Kidney capillary endothelial cell (primary cell): ENCODE data around the gene SEC14L5.
"Not testable (repeated sequence)": the region's sequence is repeated elsewhere in the genome, so short reads cannot be mapped to it uniquely, and the experiment has no call there.

ENCODE experiments used
- DNase-seq: peaks from one replicate; pipeline ENCODE4 v3.0.0-alpha.2; 2018; ENCODE audit warnings: low spot score

The SEC14L5 gene

DNA sequence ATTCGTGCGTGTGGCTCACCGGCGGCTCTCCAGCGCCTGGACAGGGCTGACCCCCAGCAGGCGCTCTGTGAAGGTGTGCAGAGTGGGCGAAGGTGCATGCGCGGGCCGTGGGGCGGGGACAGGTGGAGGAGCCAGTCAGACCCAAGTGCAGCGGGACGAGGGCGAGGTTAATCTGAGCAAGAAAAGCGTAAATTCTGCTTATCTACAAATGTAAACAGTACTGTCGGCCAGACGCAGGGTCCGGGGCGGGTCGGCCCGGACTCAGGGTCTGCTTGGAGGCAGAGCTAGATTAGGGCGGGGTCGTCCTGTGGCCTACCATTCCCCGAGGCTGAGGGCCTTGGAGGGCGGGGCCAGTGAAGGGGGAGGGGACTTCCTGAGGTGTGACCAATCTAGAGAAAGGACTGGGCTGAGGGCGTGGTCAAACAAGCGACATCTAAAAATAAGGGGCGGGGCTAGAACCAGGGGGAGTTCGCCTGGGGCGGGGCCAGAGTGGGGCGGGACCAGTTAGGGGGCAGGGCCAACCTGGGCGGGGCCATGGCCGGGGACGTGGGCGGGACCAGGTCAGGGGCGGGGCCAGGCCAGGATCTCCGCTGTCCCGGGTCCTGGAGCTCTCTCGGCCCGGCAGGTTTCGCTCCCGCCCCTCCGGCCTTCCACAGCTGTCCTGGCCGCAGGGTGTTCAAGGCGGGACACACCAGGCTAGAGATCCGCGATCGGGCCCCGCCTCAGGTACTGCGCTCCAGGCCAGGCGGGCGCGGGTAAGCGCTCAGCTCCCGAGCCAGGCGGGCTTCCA lies at the start of gene SEC14L5:
Gene SEC14L5 (plus strand): TSS at position 611 of the 790 bp plus-strand sequence. CDS start 994 bp downstream, outside the sequence.
- DNase-seq: peak; percentile 96

DNA sequence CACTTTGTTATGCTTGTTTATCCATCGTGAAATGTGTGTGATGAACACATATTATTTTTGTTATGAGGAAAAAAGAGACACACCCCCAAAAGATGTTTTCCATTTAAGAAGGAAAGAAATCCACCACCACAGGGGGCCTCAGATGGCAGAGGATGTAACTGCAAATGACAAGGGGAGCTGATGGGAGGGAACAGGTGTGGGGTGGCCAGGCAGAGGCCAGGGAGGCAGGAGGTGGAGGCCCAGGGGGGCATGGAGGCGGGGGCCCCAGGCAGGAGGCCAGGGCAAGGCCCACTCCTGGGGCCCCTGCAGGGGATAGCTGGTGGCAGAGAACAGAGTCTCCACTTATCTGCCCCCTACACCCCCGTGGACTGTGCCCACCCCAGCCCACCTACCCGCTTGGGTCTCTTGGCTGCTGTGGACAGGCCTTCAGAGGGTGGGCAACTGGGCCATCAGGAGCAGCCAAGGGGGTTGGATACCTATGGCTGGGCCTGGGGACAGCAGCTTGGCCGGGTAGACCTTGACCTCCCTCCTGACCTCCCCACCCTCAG lies 49.2 kb upstream of the SEC14L5 start:
- DNase-seq: no peak

DNA sequence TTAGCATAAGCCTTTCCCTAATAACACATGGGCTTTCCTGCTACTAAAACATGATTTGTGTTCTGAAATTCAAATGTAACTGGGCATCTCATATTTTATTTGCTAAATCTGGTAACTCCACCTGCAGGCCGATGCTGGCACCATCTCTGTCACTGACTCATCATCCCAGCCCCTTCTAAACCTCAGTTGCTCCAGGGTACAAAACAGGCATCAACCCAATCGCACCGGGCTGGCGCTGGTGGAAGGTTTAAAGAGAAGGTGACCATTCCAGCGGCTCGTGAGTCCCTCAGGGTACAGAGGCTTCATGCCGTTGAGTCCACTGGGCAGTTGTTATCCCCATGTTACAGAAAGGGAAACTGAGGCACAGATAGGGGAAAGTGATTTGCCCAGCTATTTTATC lies 48.3 kb upstream of the SEC14L5 start:
- no peak for DNase-seq

DNA sequence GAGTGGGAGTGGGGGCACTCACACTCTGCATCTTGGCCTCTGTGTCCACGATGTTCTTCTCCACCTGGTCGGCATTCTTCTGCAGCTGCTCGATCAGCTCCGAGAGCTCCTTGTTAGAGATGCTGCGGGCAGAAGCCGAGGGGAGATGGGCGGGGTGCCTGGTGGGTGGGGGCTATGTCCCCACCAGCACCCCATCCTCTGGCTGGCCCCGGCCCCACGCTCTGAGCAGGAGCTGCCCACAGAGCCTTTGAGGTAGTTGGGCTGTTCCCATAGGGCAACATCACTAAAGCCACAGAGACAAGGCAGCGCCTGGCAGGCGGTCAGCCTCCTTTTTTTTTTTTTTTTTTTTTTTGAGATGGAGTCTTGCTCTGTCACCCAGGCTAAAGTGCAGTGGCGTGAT lies 47.3 kb upstream of the SEC14L5 start:
- DNase-seq: no peak

DNA sequence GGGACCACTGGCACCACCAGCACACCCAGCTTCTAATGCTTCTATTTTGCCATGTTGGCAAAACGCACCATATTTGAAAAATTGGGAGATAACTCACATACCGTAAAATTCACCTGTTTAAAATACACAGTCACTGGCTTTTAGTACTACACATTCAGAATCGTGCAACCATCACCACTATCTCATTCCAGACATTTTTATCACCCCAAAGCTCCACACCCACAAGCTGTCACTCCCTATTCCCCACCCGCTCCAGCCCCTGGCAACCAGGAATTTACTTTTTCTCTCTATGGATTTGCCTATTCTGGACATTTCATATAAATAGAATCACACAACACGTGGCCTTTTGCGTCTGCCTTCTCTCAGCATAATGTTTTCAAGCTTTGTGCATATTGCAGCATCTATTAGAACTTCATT lies 46.2 kb upstream of the SEC14L5 start:
- no peak for DNase-seq

DNA sequence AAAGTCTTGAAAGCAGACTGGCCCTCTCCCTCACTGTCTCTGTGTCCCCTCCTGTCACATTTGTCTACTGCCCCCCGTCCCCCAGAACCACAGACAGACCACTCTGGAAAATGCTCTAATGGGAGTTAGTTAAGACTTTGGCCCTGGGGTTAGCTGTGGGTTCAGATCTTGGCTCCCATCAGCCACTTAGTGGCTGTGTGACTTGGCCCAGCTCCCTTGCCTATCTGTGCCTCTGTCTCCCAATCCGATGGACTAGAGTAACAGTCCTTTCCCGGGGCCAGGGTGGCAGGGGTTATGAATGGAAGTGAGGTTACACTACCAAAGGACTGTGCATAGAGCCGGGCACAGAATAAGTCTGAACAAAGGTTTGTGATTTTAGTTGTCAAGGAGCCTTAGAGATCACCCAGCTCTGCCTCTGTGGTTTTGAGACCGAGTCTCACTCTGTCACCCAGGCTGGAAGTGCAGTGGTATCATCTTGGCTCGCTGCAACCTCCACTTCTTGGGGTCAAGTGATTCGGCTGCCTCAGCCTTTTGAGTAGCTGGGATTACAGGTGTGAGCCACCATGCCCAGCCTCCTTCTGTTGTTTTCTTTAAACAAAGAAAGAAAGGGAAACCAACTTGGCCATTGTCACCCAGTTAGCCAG lies 44.9 kb upstream of the SEC14L5 start:
- DNase-seq: no peak

DNA sequence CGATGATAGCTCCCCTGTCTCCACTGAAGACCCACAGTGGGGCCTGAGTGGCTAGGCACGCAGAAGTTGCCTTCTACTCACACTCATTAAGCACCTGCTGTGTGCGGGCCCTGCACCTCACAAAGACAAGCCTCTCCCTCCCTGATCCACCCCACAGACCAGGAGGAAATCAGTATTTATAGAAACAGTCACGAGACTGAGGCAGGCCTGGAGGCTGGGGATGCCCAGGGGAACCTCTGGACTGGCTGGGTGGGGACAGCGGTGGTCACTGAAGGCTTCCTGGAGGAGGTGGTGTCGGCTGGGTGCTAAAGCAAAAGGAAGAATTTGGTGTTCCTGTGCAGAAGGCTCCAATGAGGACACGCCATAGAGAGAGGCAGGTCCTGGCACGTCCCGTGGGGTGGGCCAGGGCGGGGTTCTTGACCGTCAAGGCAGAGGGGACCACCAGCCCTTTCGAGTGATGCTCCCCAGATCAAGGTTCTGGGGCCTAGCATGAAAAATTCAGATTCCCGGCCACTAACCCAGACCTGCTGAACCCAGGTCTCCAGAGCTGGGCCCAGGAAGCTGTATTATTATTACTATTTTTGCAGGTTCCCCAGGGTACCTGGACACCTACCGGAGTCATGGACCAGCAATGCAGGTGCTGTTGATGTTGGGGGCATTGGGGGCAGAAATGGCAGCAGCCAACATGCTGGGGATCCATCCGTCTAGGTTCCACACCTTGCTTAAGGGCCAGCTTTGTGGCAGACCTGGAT lies 44.2 kb upstream of the SEC14L5 start:
- DNase-seq: no peak

DNA sequence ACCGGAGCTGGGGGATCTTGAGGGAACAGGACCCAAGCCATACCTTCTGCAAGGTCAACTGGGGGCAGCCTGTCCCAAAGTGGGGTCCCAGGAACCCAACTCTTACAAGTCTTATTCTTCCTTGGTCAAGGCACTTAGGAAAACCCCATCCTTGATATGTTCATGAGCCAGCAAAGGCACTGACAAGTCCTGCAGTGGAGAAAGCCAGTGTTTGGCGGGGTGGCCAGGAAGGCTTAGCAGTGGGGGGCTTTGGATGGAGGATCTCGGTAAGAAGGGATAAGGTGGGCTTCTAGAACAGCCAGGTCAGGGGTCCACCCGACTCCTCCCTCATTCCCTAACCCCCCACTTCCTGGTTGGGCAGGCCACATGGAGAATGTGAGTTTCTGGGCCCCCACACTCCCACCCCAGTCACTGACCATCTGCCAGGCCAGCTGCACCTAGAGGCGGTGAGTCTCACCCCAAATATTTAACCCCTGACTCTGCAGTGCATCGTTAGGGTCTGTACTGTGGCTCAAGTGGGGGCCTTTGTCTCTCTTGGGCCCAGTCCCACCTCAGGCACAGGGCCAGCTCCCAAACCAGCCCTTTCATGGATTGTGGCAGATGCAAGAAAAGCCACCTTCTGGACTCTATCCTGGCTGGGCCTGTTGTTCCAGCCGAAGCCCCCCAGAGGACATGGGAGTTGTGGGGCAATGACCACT lies 43.5 kb upstream of the SEC14L5 start:
- no peak for DNase-seq

DNA sequence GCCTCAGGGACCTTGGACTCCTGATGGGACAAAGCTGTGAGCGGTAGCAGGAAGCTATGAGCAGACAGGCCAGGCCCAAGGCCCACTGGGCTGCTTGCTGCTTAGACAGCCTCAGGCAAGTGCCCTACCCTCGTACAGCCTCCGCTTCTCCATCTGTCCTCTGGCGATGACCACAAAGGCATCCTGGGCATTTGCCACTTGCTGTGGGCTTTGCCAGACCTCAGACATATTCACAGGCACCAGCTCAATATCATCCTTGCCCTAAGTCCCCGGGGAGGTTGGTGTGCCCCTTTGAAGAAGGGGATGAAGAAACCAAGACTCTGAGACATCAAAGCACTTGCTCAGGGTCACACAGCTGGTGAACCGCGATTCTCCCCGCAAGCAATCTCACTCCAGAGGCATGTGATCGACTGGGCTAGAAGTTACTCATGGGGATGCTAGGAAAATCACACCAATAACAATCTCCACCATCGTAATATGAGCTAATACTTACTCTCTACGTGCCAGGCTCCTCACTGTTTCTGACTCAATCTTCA lies 42.8 kb upstream of the SEC14L5 start:
- DNase-seq: no peak

DNA sequence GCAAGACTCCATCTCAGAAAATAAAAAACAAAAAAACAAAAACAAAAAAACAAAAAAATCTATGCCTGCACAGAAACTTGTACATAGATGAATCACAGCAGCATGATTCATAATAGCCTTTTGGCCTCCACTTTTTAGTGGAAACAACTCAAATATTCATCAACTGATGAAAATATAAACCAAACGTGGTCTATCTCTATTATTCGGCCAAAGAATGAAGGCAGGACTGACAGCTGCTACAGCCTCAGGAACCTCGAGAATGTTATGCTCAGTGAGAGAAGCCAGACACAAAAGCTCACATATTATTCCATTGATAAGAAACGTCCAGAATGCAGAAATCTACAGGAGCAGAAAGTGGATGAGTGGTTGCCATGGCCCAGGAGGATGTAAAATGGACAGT lies 41.0 kb upstream of the SEC14L5 start:
- no peak for DNase-seq

DNA sequence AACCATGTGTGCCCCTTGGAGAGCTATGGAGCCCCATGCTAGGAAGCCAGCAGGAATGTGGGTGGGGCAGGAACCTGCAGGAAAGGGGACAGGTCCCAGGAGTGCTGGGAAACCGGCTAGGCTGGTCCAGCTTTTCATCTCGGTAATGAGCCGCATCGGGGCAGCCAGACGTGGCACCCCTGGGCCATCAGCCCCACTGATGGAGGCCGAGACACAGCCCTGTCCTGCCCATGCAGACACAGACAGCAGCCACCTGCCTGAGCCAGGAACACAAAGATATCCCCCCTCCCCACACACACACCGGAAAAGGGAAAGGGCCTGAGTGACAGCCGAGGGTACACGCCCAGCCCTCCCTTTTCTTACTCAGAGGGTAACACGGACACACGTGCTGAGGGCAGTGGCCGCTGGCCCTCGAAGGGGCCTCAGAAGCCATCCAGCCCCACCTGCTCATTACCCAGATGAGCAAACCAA lies 39.3 kb upstream of the SEC14L5 start:
- DNase-seq: no peak

DNA sequence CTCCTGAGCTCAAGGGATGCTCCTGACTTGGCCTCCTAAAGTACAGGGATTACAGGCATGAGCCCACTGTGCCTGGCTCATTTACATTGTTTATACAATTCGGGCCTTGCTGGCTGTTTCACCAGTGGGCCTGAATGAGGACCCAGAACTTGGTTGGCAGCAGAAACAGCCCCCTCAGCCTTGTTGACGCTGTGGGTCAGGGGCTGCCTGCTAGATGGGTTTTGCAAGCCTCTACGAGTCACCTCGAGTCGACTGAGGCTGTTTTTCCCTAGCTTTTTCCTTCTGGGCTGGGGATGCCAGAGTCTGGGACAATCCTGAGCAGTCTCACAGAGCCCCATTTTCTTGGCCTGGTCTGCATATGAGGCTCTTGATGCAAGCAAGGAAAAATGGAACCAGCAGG lies 37.3 kb upstream of the SEC14L5 start:
- DNase-seq: no peak

DNA sequence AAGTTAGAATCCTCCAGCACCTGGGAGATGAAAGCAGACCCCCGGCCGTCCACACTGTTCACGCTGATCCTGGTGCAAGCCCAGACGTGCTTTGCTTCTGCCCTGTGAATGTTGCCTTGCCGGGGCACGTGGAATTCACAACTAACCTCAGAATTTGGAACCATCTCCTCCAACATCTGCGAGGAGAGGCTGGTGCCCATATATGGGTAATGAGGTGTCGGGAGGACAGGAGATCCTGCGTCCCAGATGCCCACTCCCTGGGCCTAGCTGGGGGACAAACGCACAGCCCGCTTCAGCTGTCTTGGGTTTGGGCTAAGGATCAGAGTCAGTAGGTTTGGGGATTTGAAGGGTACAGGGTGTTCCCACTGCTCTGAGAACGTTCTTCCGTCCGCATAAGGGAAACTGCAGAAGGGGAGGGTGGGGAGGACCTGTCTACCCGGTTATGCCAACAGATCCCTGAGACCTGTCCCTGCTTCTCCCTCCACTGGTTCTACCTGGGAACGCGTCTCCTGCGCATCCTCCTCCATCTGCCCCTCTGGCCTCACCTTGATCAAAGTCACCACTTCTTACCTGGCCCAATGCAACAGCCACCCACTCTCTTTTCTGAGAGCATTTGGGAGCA lies 35.3 kb upstream of the SEC14L5 start:
- DNase-seq: no peak

DNA sequence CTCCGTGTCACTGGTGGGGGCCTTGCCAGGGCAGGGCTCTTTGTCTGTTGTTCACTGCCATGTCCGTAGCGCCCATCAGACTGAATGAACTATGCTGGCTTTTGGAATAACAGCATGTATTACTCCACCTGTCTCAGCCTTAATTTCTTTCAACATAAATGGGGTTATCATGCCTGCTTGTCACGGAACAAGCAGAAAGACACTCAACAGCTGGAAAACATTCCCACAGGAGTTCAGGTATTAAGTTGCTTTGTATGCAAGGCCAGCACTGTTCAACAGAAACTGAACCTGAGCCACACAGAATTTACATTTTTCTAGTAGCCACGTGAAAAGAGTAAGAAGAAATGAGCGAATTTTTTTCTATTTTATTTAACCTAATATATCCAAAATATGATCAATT lies 34.3 kb upstream of the SEC14L5 start:
- no peak for DNase-seq

DNA sequence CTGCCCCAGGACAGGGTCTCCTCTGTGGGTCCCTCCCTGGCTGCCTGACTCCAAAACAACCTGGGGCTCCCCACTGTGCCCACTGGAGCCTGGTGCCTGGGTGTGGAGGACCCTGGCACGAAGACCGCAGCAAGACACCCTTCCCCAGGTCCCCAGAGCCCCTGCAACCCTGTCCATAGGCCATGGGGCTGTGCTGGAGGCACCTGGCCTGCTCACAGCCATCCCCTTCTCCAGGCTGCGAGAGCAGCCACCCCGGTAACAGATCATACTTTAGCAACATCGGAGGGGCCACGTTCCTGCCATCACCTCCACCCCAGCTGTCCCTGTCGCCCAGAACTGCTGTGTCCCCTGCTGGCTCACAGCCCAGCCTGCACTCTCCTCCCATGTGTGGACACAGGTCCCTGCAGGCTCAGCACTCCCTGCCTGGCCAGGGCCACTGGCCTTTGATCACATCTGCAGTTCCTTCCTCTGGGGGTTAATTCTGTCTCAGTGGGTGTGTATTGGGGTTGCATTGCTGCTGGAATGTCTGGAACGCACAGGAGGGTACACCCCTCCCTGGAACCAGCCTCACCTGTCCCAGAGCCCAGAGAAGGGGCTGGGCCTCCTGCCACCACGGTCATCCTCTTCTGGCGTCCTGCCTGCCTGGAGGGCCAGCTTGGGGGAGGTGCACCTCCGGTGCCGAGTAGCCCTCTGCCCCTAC lies 33.4 kb upstream of the SEC14L5 start:
- no peak for DNase-seq

DNA sequence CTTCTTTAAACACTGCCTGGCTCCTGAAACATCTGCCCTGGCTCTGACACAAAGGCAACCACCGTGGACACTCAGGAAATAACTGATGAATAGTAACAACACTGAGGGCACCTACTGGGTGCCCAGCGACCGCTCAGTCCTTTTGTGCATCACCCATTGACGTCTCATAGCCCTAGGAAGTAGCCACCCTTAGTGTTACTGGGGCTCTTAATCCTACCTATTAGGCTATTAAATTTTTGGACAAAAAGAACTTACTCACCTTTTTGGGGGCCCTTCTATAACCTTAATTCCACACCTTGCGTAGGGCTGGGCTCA lies 32.9 kb upstream of the SEC14L5 start:
- DNase-seq: no peak

DNA sequence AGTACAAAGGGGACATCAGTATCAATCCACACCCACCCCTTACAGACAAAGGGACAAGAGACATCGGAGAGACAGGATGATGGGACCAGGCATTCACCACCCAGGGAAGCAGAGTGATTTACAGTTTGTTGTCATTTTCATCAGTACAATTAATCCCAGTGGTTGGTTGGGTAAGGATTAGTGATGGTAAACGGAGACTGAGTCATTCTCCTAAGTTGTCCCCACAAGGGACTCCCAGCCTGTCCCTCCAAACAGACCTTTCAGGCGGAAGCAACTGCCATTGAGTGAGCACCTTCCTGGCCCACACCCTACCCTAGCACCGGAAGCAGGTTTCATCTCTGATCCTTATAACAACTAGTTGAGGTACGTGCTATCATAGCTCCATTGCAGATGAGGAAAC lies 32.3 kb upstream of the SEC14L5 start:
- DNase-seq: no peak

DNA sequence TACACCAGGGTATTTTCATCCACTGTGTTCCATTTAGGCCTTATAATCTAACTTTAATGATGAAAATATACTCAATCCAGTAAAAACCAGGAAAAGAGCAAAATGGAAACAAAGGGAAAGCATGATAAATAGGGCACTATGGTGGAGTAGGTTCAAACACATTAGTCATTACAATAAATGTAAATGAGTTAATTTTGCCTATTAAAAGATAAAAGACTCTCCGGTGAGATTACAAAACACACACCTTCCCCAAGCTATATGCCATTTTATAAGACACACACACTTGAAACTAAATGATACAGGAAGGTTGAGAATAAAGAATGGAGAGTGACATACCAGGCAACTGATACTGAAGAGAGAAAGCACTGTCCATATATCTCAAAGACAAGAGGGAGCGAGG lies 31.2 kb upstream of the SEC14L5 start:
- DNase-seq: no peak

DNA sequence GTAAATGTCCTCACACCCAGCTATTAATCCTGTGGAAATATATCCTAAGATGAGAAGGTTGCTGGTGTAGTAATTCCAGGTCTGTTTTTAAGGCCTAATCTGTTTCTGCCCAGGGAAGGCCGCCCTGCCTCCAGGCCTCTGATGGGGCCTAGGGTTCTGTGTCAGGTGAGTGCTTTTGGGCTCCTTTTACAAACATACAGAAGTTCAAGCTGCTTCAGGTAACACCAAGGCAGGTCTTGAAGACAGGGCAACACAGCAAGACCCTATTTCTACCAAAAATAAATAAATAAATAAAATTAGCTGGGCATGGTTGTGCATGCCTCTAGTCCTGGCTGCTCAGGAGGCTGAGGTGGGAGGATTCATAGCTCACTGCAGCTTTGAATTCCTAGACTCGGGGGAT lies 30.5 kb upstream of the SEC14L5 start:
- no peak for DNase-seq

DNA sequence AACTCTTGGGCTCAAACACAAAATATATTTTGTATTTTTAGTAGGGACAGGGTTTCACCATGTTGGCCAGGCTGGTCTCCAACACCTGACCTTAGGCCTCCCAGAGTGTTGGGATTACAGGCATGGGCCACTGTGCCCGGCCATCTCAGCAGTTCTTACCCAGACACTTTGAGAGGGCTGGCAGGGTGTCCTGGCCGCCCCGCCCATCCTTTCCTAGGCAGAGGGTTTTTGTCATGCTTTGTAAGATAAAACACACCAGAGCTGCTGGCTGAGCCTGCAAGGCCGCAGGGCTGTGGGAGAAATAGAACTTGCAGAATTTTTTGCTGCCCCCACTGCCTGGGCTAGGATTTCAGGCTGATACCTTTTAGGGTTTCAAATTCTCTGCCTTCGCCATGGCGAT lies 29.9 kb upstream of the SEC14L5 start:
- no peak for DNase-seq

DNA sequence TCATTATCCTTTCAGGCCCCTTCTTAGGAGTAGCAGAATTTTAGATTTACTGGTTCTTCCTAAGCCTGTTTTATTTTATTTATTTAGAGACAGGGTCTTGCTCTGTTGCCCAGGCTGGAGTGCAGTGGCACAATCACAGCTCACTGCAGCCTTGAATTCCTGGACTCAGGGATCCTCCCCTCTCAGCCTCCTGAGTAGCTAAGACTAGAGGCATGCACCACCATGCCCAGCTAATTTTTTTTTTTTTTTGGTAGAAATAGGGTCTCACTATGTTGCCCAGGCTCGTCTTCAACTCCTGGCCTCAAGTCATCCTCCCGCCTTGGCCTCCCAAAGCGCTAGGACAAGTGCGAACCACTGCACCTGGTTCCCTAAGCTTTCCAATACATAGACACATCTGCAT lies 28.5 kb upstream of the SEC14L5 start:
- not testable (repeated sequence) for DNase-seq
